Lung (tissue), 12 donors: ENCODE measurements around the gene SPOP. TPM values are rescaled to one million over a fixed set of nuclear protein-coding genes. Genes with fewer than 3 reads are reported as not detected.
A peak's percentile ranks its signal among the peaks of the same experiment; 100 is the strongest.

ENCODE experiments used
- ATAC-seq: fragments of 200-7000 bp; cut with Tn5 transposase; one replicate; pipeline ENCODE4 v1.9.1; 2020; ENCODE audit warnings: moderate number of reproducible peaks; ENCODE audit not compliant: insufficient read depth, low FRiP score
- DNase-seq, 3 donors: peaks; one replicate each; pipeline ENCODE4 v3.0.0-alpha.2; 2013 to 2017
- H3K27ac ChIP-seq, 2 donors: one replicate each; pipeline ENCODE4 v1.5.1; 2013; ENCODE audit warnings: mild to moderate bottlenecking in 2 of 2, moderate library complexity in 2 of 2, control low read depth in 1 of 2, inconsistent platforms in 1 of 2, low read depth in 1 of 2, low read length in 1 of 2
- H3K27me3 ChIP-seq, 3 donors: one replicate each; pipeline ENCODE4 v1.5.1; 2013; ENCODE audit warnings: low read length in 2 of 3; ENCODE audit not compliant: control insufficient read depth in 3 of 3, insufficient read depth in 3 of 3
- H3K36me3 ChIP-seq, 4 donors: one replicate each; pipeline ENCODE4 v1.5.1; 2013; ENCODE audit warnings: low read length in 4 of 4, mild to moderate bottlenecking in 1 of 4, moderate library complexity in 1 of 4; ENCODE audit not compliant: control insufficient read depth in 4 of 4, insufficient read depth in 4 of 4
- H3K4me1 ChIP-seq, 5 donors: one replicate each; pipeline ENCODE4 v1.5.1; 2013; ENCODE audit warnings: low read length in 5 of 5, mild to moderate bottlenecking in 2 of 5, moderate library complexity in 1 of 5; ENCODE audit not compliant: control insufficient read depth in 5 of 5, insufficient read depth in 5 of 5
- H3K4me3 ChIP-seq: one replicate; pipeline ENCODE4 v1.5.1; 2013; ENCODE audit warnings: mild to moderate bottlenecking, control low read depth, moderate library complexity
- H3K9ac ChIP-seq, 2 donors: one replicate each; pipeline ENCODE4 v1.5.1; 2013; ENCODE audit warnings: low read length in 2 of 2, control low read depth in 1 of 2; ENCODE audit not compliant: insufficient read depth in 1 of 2
- H3K9me3 ChIP-seq, 4 donors: one replicate each; pipeline ENCODE4 v1.5.1; 2013; ENCODE audit warnings: low read length in 3 of 4, mild to moderate bottlenecking in 1 of 4, moderate library complexity in 1 of 4; ENCODE audit not compliant: control insufficient read depth in 4 of 4, insufficient read depth in 3 of 4
- CTCF ChIP-seq: IDR thresholded peaks from 2 replicates; pipeline ENCODE4 v1.5.1; 2012; ENCODE audit warnings: mild to moderate bottlenecking; ENCODE audit errors: control extremely low read depth, extremely low read depth
- WGBS, 2 donors: extraction: QIAGEN DNeasy Blood & Tissue Kit; methylation state at CpG; one replicate each; pipeline ENCODE4 v1.1.7; 2013; 5-methylcytosine and 5-hydroxymethylcytosine counted together
- polyA plus RNA-seq, 2 donors: library from polyadenylated mRNA; stranded (reverse); fragments of 200-250 nt; gene quantifications; one replicate each; pipeline ENCODE4 v1.2.1, GENCODE V29; 2013
- total RNA-seq, 2 donors: library from RNA; depleted of rRNA in 1 of 2; stranded (reverse); fragments of >200 nt in 1 of 2; gene quantifications; one replicate each; pipeline ENCODE4 v1.2.1, GENCODE V29; 2014 to 2021
- donor health status: control.
- donor health status: control.
- donor health status: Bipolar disorder and iron deficiency.
- donor health status: healthy.
- donor health status: DM: yes; HTN: yes; CAD: no.

SPOP gene
- total and polyA plus RNA-seq, 4 donors = 28.7 to 98.0 (median 64.6) TPM

GRCh38 chr17:49708515-49709183 is 30.8 kb upstream of the SPOP start:
- 47 to 52% methylated on average over 15 of the region's 15 CpGs for WGBS, 2 donors
- H3K27ac ChIP-seq = peak overlapping the region in 1 of 2 donors; percentile 87
- H3K9me3 ChIP-seq = no peaks in the 10 kb centered on the region
- no peaks in the 10 kb centered on the region for H3K27me3 ChIP-seq
- peaks cover 7 to 23% (median 21%) of the 10 kb centered on the region in 4 donors for H3K36me3 ChIP-seq
- ATAC-seq (no peak), DNase-seq (no peak)
- H3K9ac ChIP-seq = peak overlapping the region in 1 of 2 donors; percentile 90
- H3K4me3 ChIP-seq = peak overlapping the region; percentile 52
- no peak for TF ChIP-seq CTCF
- peaks cover 0 to 17% (median 4%) of the 10 kb centered on the region in 5 donors for H3K4me1 ChIP-seq

- H3K4me1 ChIP-seq = peaks cover 0 to 17% (median 4%) of the 10 kb centered on the region in 5 donors
- H3K9ac ChIP-seq = peak within 1 kb of the TSS; percentile 37 to 94
- 1% methylated on average over 52 to 53 of the region's 53 CpGs for WGBS, 2 donors
- peak within 1 kb of the TSS; percentile 96 for H3K4me3 ChIP-seq
- peaks cover 7 to 31% (median 27%) of the 10 kb centered on the region in 4 donors for H3K36me3 ChIP-seq
- peak; percentile 99 to 100 (median 99) for DNase-seq
- peak within 1 kb of the TSS; percentile 85 to 97 for H3K27ac ChIP-seq
- peak; percentile 97 for ATAC-seq
- no peaks in the 10 kb centered on the region for H3K27me3 ChIP-seq
- TF ChIP-seq CTCF = peak; percentile 86
- no peaks in the 10 kb centered on the region for H3K9me3 ChIP-seq
These were observed 30.0 kb upstream of the SPOP start, which contains the start of gene SLC35B1 for GRCh38 chr17:49707608-49708514. SLC35B1 (minus strand) TSS chr17:49707964; CDS start chr17:49707833, 131 bp downstream.

GRCh38 chr17:49707246-49707607 is 29.3 kb upstream of the SPOP start:
- DNase-seq = no peak

More at GRCh38 chr17:49707246-49707607, 29.3 kb upstream of the SPOP start:
- Histone ChIP-seq H3K27ac (peak overlapping the region; percentile 85 to 97), H3K4me3 (peak overlapping the region; percentile 96), H3K9me3 (no peaks in the 10 kb centered on the region), H3K27me3 (no peaks in the 10 kb centered on the region), H3K36me3 (peaks cover 7 to 34% (median 32%) of the 10 kb centered on the region in 4 donors), H3K4me1 (peaks cover 0 to 17% (median 4%) of the 10 kb centered on the region in 5 donors), H3K9ac (peak overlapping the region; percentile 37 to 94)
- ATAC-seq = no peak
- WGBS, 2 donors = 1% methylated on average over 12 of the region's 12 CpGs
- TF ChIP-seq CTCF = no peak
